Measurements from ENCODE around the gene STAT5A.

DNA sequence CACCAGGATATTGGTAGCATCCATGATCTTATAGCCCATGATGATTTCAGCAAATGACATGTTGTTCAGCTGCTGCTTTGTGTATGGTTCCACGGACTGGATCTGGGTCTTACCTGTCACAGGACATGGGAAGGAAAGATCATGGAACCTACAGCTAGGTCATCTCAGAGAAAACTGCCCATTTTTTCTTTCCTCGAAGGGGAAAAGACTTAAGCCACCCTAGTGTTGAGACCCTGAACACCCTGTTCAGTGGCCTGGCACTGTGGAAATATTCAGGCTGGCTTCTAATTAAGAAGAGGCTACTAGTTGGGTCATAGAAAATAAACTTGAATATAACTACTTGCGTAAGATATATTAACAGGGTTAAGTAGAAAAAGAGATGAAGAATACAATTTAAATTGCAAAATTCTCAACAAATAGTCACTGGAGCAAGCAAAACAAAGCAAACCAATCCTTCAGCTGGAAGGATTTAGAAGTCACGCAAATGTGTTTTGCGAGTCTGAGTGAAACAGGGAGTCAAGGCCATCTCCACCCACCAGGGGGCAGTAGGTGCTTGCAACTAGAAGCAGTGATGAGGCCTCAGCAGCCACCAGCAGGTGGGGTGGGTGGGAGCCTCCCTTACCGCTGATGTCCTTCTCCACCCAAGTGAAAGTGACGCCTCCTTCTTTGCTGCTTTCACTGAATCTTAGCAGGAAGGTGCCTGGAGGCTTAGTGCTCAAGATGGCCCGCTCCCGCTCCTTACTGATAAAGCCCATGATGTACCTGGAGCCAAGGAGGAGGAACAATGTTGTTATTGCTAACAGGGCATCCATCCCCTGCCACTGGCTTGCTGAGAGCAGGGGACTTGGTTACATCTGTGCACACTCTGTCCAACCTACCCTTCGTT is 34.3 kb downstream of the STAT5A start:
- TF ChIP-seq, protein P1, sequence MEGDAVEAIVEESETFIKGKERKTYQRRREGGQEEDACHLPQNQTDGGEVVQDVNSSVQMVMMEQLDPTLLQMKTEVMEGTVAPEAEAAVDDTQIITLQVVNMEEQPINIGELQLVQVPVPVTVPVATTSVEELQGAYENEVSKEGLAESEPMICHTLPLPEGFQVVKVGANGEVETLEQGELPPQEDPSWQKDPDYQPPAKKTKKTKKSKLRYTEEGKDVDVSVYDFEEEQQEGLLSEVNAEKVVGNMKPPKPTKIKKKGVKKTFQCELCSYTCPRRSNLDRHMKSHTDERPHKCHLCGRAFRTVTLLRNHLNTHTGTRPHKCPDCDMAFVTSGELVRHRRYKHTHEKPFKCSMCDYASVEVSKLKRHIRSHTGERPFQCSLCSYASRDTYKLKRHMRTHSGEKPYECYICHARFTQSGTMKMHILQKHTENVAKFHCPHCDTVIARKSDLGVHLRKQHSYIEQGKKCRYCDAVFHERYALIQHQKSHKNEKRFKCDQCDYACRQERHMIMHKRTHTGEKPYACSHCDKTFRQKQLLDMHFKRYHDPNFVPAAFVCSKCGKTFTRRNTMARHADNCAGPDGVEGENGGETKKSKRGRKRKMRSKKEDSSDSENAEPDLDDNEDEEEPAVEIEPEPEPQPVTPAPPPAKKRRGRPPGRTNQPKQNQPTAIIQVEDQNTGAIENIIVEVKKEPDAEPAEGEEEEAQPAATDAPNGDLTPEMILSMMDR (IDR thresholded peaks at IDR 0.05): peak; percentile 97 to 100 (median 100)
- no peak for TF ChIP-seq POLR2A (IDR thresholded peaks at IDR 0.05)

Measured in heart left ventricle (tissue), 13 donors.